GM18505 (cell line): Measurements from ENCODE around the gene CAPN12.
"Not testable (repeated sequence)": the region's sequence is repeated elsewhere in the genome, so short reads cannot be mapped to it uniquely, and the experiment has no call there.

ENCODE experiments used
- ATAC-seq: cut with Tn5 transposase; IDR thresholded peaks from one replicate; pipeline ENCODE4 v1.9.1; 2021; ENCODE audit not compliant: unreplicated experiment
- POLR2A ChIP-seq: IDR thresholded peaks from 4 replicates; pipeline ENCODE4 v1.6.1; 2011; ENCODE audit warnings: borderline replicate concordance; ENCODE audit not compliant: insufficient read depth, insufficient read length; ENCODE audit errors: extremely low read depth

CAPN12 gene

DNA sequence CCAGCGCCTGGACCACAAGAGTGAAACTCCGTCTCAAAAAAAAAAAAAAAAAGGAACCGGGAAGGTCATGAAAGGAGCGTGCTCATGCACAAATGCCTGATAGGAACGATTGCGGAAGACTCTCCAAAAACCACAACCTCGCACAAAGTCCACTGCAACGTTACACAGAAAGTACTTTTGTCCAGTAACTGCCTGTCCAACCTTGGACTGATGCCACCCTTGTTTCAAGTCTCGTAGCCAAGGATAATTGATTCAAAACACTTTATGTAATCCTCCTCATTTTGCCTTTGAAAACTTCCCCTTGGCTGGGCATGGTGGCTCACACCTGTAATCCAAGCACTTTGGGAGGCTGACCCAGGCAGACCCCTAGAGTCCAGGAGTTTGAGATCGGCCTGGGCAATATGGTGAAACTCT is 15.3 kb upstream of the CAPN12 start:
- TF ChIP-seq POLR2A, result no peak
- ATAC-seq, result no peak

DNA sequence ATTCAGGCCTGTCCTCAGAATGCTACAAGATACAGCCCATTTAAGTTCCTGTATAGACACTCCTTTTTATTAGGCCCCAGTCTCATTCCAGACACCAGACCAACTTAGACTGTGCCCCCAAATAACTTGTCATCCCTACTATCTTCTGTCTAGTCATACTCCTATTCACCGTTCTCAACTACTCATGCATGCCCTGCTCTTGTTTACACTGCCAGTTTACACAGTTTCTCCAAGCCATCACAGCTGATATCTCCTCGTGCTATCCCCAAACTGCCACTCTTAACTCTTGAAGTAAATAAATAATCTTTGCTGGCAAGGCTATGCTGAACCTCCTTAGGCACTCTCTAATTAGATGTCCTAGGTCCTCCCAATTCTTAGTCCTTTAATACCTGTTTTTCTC is 9.9 kb upstream of the CAPN12 start:
- not testable (repeated sequence) for ATAC-seq

DNA sequence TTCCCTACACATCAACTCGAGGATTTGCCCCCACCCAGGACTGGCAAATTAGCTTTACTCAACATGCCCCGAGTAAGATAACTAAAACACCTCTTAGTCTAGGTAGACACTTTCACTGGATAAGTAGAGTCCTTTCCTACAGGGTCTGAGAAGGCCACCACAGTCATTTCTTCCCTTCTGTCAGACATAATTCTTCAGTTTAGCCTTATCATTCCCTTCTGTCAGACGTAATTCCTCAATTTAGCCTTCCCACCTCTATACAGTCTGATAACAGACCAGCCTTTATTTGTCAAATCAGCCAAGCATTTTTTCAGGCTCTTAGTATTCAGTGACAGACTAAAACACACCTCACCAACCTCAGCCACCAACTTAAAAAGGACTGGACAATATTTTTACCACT is 9.5 kb upstream of the CAPN12 start:
- not testable (repeated sequence) for ATAC-seq

DNA sequence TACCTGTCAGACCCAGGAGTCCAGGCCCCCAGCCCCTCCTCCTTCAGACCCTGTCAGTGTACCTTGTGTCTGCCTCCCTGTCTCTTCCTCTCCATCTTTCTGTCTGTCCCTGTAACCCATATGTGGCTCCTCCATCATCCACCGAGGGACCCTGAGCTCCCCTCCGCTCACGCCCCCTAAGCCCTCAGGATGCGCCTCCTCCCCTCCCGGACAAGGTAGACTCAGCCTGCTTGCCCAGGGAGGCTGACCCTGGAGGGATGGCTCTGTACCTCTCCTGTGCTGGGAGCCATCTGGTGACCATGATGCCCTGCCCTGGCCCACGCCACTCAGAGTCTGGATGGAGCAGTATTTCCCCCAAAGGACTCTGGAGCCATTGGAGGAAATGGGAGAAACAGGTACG is 1.0 kb upstream of the CAPN12 start:
- TF ChIP-seq POLR2A, result no peak
- no peak for ATAC-seq

DNA sequence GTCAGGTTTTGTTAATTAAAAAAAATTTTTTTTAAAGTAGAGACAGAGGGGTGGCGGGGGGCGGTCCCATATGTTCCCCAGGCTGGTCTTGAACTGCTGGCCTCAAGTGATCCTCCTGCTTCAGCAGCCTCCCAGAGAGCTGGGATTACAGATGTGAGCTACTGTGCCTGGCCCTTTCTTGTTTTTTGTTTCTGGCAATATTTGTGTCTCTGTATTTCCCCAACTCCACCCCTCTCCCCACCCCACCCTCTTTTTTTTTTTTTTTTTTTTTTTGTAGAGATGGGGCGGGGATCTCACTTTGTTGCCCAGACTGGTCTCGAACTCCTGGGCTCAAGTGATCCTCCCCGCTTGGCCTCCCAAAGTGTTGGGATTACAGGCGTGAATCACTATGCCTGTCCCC is 600 bp upstream of the CAPN12 start:
- ATAC-seq, result no peak
- no peak for TF ChIP-seq POLR2A

DNA sequence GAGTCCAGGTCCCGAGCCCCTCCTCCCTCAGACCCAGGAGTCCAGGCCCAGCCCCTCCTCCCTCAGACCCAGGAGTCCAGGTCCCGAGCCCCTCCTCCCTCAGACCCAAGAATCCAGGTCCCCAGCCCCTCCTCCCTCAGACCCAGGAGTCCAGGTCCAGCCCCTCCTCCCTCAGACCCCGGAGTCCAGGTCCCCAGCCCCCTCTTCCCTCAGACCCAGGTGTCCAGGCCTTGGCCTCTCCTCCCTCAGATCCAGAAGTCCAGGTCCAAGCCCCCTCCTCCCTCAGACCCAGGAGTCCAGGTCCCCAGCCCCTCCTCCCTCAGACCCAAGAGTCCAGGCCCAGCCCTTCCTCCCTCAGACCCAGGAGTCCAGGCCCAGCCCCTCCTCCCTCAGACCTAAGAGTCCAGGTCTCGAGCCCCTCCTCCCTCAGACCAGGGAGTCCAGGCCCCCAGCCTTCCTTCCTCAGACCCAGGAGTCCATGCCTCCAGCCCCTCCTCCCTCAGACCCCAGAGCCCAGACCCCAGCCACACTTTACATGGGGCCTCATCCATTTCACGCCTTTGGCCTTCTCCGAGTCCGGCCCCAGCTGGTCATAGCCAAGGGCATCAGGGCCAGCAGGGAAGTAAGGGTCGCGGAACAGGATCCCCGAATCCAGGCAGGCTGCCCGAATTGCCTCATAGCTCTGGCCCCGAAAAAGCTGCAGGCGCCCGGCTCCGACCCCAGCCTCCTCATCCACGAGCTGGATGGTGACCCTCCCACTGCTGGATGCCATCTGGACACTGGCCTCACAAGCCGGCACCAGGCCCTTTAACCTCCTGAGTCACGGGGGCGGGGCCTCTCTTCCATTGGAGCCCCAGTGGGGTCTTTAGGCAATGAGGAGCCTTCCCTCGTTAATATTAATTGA is 628 bp downstream of the CAPN12 start:
- no peak for ATAC-seq
- no peak for TF ChIP-seq POLR2A

DNA sequence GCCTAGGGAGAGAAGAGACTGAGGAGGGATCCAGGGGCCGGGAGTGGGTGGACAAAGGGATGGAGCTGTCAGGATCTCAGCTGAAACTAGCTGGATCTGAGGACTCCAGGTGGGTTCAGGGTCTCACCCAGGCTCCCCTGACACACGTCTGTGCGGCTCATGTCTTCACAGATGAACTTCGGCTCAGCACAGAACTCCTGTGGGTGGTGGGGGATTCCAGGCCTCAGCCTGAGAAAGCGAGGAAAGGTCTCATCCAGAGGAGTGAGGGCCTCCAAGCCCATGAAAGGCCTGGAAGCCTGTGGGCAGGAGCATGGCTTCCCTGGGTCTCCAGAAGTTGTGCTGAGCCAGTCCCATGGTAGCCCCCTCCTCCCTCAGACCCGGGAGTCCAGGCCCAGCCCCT is 1.4 kb downstream of the CAPN12 start:
- no peak for ATAC-seq
- no peak for TF ChIP-seq POLR2A

DNA sequence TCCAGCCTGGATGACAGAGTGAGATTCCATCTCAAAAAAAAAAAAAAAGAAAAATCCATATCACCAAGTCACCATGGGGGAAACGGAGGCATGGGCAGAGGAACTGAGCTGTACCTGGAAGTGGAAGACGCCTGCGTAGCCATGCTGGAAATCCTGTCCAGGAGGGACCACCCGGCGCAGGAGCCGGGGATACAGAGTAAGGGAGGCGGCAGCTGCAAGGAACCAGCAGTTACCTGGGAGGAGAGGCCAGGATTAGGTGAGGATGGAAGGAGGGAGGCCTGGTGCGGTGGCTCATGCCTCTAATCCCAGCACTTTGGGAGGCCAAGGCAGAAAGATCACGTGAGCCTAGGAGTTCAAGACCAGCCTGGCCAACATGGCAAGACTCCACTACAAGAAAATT is 2.0 kb downstream of the CAPN12 start:
- no peak for ATAC-seq
- TF ChIP-seq POLR2A, result no peak

DNA sequence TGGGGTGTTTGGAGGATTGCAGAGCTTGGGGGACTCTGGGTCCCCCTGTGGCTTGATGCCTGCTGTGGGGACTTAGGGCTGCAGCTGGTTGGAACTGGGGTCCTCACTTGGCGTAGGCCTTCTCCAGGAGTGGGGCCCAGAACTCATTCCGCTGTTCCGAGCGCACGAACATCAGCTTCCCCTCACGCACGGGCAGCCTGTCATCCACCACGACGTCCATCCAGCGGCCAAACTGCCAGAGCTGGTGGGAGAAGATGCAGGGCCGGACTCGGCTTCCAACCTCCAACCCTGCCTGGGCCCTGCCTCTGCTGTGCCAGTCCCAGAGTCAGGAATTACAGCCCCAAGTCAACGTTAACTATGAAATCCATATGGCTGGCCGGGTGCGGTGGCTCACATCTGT is 2.6 kb downstream of the CAPN12 start:
- ATAC-seq, result no peak
- TF ChIP-seq POLR2A, result no peak

DNA sequence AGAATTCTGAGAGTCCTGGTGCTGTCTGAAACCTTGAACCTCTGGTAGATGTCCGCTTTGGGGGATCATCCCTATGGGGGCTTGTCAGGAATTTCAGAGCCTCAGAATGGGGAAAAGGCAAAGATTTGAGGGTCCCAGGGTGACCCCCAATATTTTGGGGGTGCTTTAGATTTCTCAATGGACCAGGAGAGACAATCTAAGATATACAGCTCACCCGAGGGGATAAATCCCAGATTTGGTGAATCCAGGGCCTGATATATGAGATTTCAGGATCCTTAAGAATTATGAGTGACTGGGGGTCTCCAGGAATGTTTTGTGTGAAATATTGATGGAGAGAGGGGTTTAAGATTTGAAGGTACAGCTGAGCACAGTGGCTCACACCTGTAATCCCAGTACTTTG is 3.3 kb downstream of the CAPN12 start:
- TF ChIP-seq POLR2A, result no peak
- ATAC-seq, result no peak

DNA sequence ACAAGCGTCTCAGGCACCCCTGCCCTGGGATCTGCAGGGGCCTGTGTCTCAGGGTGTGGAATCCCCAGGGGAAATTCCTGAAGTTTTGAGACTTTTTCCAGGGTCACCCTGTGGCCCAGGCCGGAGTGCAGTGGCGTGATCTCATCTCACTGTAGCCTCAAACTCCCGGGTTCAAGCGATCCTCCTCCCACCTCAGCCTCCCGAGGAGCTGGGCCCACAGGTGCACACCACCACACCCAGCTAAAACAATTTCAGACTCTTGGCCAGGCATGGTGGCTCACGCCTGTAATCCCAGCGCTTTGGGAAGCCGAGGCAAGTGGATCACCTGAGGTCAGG is 4.0 kb downstream of the CAPN12 start:
- no peak for ATAC-seq
- TF ChIP-seq POLR2A, result no peak

DNA sequence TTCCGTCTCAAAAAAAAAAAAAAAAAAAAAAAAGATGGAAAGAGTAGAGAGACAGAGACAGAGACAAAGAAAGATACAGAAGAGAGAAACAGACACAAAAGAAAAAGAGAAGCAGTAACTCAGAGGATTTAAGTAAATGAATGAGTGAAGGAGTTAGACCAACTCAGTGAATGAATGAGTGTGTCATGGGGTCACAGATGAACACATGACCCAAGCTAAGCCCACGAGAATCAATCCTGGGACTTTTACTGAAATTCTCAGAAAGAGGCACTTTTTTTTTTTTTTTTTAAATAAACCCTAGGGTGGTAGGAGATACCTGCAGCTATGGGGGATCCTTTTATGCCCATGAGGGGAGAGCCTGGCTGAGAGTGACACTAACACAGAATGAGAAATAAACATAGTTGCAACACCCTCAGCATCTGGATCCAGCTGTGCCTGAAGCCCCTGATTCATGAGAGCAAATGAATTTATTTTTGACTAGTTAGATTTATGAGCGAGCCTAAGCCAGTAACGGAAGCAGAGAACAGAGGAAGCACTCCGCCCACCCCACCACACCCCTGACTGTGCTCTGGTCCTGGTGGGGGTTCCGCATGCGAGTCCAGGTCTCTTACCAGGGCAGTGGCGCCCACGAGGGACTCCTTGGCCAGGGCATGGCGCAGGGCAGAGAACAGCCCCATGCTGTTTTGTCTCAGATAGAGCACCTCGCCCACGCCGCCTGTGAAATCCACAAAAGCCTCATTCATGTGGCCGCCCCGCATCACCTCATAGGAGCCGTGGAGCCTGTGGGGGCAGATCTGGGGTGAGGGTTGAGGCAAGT is 4.6 kb downstream of the CAPN12 start:
- no peak for ATAC-seq
- TF ChIP-seq POLR2A, result no peak

DNA sequence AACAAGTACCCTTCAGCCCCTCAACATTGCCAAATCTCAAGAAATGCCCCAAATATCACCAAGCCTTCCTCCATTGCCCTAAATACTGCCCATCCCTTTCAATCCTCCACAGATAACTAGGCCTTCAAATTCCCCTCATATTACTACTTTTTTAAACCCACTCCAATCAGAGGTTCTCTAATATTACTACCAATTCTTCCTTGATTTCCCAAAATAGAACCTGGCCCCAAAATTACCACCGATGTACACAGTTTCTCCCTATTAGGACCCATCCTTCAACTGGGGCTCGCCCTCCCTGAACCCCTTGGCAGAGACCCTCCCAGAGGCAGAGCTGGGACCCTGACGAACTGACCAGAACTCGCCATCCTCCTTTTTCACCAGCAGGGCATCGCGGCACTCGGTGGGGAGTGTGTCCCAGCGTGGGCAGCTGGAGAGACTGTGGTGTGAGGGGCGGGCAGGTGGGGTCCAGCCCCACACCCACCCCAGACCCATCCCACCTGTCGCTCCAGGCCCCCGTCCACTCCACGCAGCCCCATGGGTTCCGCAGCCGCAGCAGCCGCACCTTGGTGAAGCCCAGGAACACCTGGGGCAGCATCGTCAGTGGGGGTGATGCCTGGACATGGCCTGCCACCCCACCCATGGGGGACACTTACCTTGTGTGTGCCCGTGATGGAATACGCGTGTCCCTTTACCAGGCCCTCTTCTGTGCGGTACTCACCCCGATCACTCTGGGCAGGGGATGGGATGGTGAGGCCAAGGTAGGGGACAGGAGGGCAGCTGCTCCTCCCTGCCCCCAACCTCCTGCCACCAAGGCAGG is 6.1 kb downstream of the CAPN12 start:
- no peak for TF ChIP-seq POLR2A
- no peak for ATAC-seq
